OCI-LY3 (cell line): Measurements from ENCODE around the gene ZYG11B.

Experiments used
- EZH2phosphoT487 ChIP-seq: fragments of 200-600 bp; shearing (Covaris generic); IDR thresholded peaks from 2 replicates; pipeline ENCODE4 v1.6.1; 2018; ENCODE audit warnings: antibody characterized with exemption, mixed run types, low read depth
- TF ChIP-seq, protein P1 (sequence below): fragments of 200-600, 300-600 bp; sonication (generic); IDR thresholded peaks from 2 replicates; pipeline ENCODE4 v1.5.1; 2014; ENCODE audit warnings: antibody characterized with exemption, low read length, low read depth

DNA sequence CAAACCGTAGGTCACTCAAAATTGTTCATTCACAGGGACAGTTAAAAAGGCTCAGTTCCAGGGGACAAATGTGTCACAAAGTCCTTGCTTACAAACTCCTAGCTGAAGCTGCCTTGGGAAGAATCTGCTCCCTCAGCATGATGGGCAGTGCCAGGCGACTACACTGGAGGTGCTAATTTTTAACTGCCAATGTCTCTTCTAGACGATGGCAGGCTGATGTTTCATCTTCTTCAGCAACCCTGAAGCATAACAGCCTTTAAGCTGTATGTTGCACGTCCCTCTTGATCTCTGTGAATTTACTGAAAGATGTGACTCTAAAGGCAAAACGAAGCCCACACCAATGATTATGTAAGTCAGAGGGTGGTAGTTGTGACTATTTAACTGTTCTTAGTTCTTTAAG is 39.4 kb upstream of the ZYG11B start:
- TF ChIP-seq, protein P1, sequence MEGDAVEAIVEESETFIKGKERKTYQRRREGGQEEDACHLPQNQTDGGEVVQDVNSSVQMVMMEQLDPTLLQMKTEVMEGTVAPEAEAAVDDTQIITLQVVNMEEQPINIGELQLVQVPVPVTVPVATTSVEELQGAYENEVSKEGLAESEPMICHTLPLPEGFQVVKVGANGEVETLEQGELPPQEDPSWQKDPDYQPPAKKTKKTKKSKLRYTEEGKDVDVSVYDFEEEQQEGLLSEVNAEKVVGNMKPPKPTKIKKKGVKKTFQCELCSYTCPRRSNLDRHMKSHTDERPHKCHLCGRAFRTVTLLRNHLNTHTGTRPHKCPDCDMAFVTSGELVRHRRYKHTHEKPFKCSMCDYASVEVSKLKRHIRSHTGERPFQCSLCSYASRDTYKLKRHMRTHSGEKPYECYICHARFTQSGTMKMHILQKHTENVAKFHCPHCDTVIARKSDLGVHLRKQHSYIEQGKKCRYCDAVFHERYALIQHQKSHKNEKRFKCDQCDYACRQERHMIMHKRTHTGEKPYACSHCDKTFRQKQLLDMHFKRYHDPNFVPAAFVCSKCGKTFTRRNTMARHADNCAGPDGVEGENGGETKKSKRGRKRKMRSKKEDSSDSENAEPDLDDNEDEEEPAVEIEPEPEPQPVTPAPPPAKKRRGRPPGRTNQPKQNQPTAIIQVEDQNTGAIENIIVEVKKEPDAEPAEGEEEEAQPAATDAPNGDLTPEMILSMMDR = no peak
- no peak for TF ChIP-seq EZH2phosphoT487
